Neural cell (in vitro differentiated cells): ENCODE data around the gene EVC. TPM values are rescaled to one million over a fixed set of nuclear protein-coding genes. Genes with fewer than 3 reads are reported as not detected.

Experiments used
- H2AFZ ChIP-seq: fragments of 200-600, 300-800 bp; sonication (generic), shearing (Covaris generic); 2 replicates; pipeline ENCODE4 v1.6.0; 2014; ENCODE audit warnings: low read depth, mild to moderate bottlenecking, antibody characterized with exemption, low read length, moderate library complexity
- H3F3A ChIP-seq: fragments of 200-600 bp; shearing (Covaris generic); 2 replicates; pipeline ENCODE4 v1.6.1; 2016; ENCODE audit warnings: mild to moderate bottlenecking, moderate library complexity, mixed read lengths, antibody characterized with exemption, low read length; ENCODE audit not compliant: insufficient read depth, poor library complexity, severe bottlenecking
- H3K27ac ChIP-seq: fragments of 200-600, 300-800 bp; sonication (generic), shearing (Covaris generic); 2 replicates; pipeline ENCODE4 v1.5.1; 2014; ENCODE audit warnings: mild to moderate bottlenecking, low read length, moderate library complexity
- H3K27me3 ChIP-seq: fragments of 300-800, 200-600 bp; sonication (generic), shearing (Covaris generic); 2 replicates; pipeline ENCODE4 v1.6.0; 2014; ENCODE audit warnings: mild to moderate bottlenecking, low read depth, low read length, moderate library complexity; ENCODE audit not compliant: insufficient read depth
- H3K36me3 ChIP-seq: fragments of 300-800, 200-600 bp; sonication (generic), shearing (Covaris generic); 2 replicates; pipeline ENCODE4 v1.5.1; 2014; ENCODE audit warnings: mild to moderate bottlenecking, antibody characterized with exemption, low read length, moderate library complexity; ENCODE audit not compliant: insufficient read depth
- H3K4me2 ChIP-seq: fragments of 300-800, 200-600 bp; sonication (generic), shearing (Covaris generic); 2 replicates; pipeline ENCODE4 v1.6.0; 2014; ENCODE audit warnings: mild to moderate bottlenecking, low read length
- H3K4me3 ChIP-seq: fragments of 300-800, 200-600 bp; sonication (generic), shearing (Covaris generic); 2 replicates; pipeline ENCODE4 v1.5.1; 2014; ENCODE audit warnings: mild to moderate bottlenecking, low read length, moderate library complexity
- H3K79me2 ChIP-seq: fragments of 200-600 bp; shearing (Covaris generic); replicated peaks from 2 replicates; pipeline ENCODE4 v1.6.0; 2014; ENCODE audit warnings: mild to moderate bottlenecking, low read length, moderate library complexity; ENCODE audit not compliant: insufficient read depth
- H3K9ac ChIP-seq: fragments of 300-800, 200-600 bp; sonication (generic), shearing (Covaris generic); 2 replicates; pipeline ENCODE4 v1.6.1; 2016; ENCODE audit warnings: mild to moderate bottlenecking, low read length, mixed read lengths
- H3K9me2 ChIP-seq: fragments of 200-600 bp; shearing (Covaris generic); 2 replicates; pipeline ENCODE4 v1.6.1; 2016; ENCODE audit warnings: mild to moderate bottlenecking, low read length, mixed read lengths; ENCODE audit not compliant: insufficient read depth
- H3K9me3 ChIP-seq: fragments of 200-600, 300-800 bp; sonication (generic), shearing (Covaris generic); 2 replicates; pipeline ENCODE4 v1.6.1; 2016; ENCODE audit warnings: mild to moderate bottlenecking, mixed run types, low read length, moderate library complexity, mixed read lengths
- H4K20me1 ChIP-seq: fragments of 200-600 bp; shearing (Covaris generic); 2 replicates; pipeline ENCODE4 v1.6.1; 2016; ENCODE audit warnings: mild to moderate bottlenecking, mixed run types; ENCODE audit not compliant: insufficient read depth
- EP300 ChIP-seq: fragments of 450-650 bp; conservative IDR thresholded peaks from 2 replicates; pipeline ENCODE4 v1.6.1; 2014; ENCODE audit warnings: antibody characterized with exemption, mild to moderate bottlenecking, moderate library complexity; ENCODE audit not compliant: poor library complexity, severe bottlenecking
- EZH2 ChIP-seq: fragments of 200-600, 300-800 bp; shearing (Covaris generic), sonication (generic); IDR thresholded peaks from 2 replicates; pipeline ENCODE4 v1.6.1; 2014; ENCODE audit warnings: antibody characterized with exemption, low read length, borderline replicate concordance, mild to moderate bottlenecking; ENCODE audit not compliant: insufficient read depth, poor library complexity, severe bottlenecking
- MXI1 ChIP-seq: fragments of 450-650 bp; conservative IDR thresholded peaks from 2 replicates; pipeline ENCODE4 v1.6.1; 2014; ENCODE audit warnings: antibody characterized with exemption, mild to moderate bottlenecking; ENCODE audit not compliant: poor library complexity, severe bottlenecking
- POLR2AphosphoS5 ChIP-seq: IDR thresholded peaks from 2 replicates; pipeline ENCODE4 v1.6.1; 2012
- RAD21 ChIP-seq: fragments of 450-650 bp; conservative IDR thresholded peaks from 2 replicates; pipeline ENCODE4 v1.6.1; 2014; ENCODE audit warnings: antibody characterized with exemption, mild to moderate bottlenecking, moderate library complexity
- SMC3 ChIP-seq: fragments of 450-650 bp; conservative IDR thresholded peaks from 2 replicates; pipeline ENCODE4 v1.6.1; 2014; ENCODE audit warnings: antibody characterized with exemption, mild to moderate bottlenecking, moderate library complexity; ENCODE audit not compliant: poor library complexity
- TAF1 ChIP-seq: IDR thresholded peaks from 2 replicates; pipeline ENCODE4 v1.6.1; 2012; ENCODE audit warnings: low read depth
- polyA plus RNA-seq: library from polyadenylated mRNA; depleted of rRNA; stranded (reverse); fragments of >200 nt; gene quantifications from 2 replicates; pipeline ENCODE4 v1.2.3, GENCODE V29; 2014
- TF ChIP-seq, protein P1 (sequence below): IDR thresholded peaks from 2 replicates; pipeline ENCODE4 v1.6.1; 2012; ENCODE audit warnings: borderline replicate concordance
- TF ChIP-seq, protein P2 (sequence below): fragments of 450-650 bp; IDR thresholded peaks from 2 replicates; pipeline ENCODE4 v1.5.1; 2014; ENCODE audit warnings: antibody characterized with exemption, mild to moderate bottlenecking, moderate library complexity; ENCODE audit not compliant: poor library complexity, severe bottlenecking

The EVC gene
- polyA plus RNA-seq, 1 donor from 2014 or later = 0.48 TPM

DNA sequence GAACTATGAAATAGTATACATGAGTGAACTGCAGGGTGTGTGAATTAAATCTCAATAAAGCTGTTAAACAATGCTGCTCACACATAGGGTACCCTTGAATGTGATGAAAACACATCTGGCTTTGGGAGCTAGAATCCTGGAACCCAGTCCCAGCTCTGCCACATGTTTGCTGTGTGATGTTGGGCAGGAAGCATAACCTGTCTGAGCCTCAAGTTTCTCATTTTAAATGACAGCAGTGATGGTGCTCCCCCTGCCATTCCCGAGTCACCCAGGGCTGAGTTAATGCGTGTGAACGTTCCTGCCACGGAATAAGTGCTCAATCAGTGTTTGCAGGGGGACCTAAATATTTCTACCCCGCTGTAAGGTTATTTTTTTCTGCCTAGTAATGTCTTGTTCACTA lies 10.9 kb downstream of the EVC start:
- H3K9me2 ChIP-seq = no peaks in the 10 kb centered on the region
- no peaks in the 10 kb centered on the region for H3K79me2 ChIP-seq
- H3K9ac ChIP-seq = no peak overlapping the region
- H3K27ac ChIP-seq = no peak overlapping the region
- no peaks in the 10 kb centered on the region for H3K36me3 ChIP-seq
- no peaks in the 10 kb centered on the region for H4K20me1 ChIP-seq
- H3K9me3 ChIP-seq = no peaks in the 10 kb centered on the region
- no peaks in the 10 kb centered on the region for H3F3A ChIP-seq
- no peak overlapping the region for H2AFZ ChIP-seq
- TF ChIP-seq TAF1 (no peak), RAD21 (no peak), EP300 (no peak), MXI1 (no peak), EZH2 (no peak), POLR2AphosphoS5 (no peak), SMC3 (no peak)
- TF ChIP-seq, protein P1, sequence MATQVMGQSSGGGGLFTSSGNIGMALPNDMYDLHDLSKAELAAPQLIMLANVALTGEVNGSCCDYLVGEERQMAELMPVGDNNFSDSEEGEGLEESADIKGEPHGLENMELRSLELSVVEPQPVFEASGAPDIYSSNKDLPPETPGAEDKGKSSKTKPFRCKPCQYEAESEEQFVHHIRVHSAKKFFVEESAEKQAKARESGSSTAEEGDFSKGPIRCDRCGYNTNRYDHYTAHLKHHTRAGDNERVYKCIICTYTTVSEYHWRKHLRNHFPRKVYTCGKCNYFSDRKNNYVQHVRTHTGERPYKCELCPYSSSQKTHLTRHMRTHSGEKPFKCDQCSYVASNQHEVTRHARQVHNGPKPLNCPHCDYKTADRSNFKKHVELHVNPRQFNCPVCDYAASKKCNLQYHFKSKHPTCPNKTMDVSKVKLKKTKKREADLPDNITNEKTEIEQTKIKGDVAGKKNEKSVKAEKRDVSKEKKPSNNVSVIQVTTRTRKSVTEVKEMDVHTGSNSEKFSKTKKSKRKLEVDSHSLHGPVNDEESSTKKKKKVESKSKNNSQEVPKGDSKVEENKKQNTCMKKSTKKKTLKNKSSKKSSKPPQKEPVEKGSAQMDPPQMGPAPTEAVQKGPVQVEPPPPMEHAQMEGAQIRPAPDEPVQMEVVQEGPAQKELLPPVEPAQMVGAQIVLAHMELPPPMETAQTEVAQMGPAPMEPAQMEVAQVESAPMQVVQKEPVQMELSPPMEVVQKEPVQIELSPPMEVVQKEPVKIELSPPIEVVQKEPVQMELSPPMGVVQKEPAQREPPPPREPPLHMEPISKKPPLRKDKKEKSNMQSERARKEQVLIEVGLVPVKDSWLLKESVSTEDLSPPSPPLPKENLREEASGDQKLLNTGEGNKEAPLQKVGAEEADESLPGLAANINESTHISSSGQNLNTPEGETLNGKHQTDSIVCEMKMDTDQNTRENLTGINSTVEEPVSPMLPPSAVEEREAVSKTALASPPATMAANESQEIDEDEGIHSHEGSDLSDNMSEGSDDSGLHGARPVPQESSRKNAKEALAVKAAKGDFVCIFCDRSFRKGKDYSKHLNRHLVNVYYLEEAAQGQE = no peak
- TF ChIP-seq, protein P2, sequence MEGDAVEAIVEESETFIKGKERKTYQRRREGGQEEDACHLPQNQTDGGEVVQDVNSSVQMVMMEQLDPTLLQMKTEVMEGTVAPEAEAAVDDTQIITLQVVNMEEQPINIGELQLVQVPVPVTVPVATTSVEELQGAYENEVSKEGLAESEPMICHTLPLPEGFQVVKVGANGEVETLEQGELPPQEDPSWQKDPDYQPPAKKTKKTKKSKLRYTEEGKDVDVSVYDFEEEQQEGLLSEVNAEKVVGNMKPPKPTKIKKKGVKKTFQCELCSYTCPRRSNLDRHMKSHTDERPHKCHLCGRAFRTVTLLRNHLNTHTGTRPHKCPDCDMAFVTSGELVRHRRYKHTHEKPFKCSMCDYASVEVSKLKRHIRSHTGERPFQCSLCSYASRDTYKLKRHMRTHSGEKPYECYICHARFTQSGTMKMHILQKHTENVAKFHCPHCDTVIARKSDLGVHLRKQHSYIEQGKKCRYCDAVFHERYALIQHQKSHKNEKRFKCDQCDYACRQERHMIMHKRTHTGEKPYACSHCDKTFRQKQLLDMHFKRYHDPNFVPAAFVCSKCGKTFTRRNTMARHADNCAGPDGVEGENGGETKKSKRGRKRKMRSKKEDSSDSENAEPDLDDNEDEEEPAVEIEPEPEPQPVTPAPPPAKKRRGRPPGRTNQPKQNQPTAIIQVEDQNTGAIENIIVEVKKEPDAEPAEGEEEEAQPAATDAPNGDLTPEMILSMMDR = no peak
- H3K4me3 ChIP-seq = no peak overlapping the region
- no peak overlapping the region for H3K4me2 ChIP-seq
- no peaks in the 10 kb centered on the region for H3K27me3 ChIP-seq

DNA sequence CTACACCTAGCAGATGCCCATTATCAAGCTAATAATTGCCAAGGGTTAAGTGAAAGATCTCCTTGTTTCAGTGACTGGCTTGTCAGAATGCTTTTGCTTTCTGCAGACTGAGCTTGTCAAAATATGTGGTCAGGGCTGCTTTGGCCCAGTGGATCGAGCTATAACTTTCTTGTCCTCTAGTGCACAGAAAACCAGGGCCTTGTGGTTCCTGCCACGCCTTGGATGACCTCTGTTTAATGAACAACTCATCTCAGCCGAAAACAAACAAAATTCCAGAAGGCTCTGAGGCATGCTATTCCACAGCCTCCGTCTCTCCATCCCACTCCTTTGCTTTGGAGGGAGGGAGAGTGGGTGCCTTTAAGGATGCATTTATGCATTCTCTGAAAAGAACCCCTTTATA lies 11.3 kb downstream of the EVC start:
- Histone ChIP-seq H3K27me3 (no peaks in the 10 kb centered on the region), H4K20me1 (no peaks in the 10 kb centered on the region), H3K4me3 (no peak overlapping the region), H3F3A (no peaks in the 10 kb centered on the region), H3K9me2 (no peaks in the 10 kb centered on the region), H3K9ac (no peak overlapping the region), H3K79me2 (no peaks in the 10 kb centered on the region), H3K4me2 (no peak overlapping the region), H3K36me3 (no peaks in the 10 kb centered on the region), H3K27ac (no peak overlapping the region), H3K9me3 (no peaks in the 10 kb centered on the region), H2AFZ (no peak overlapping the region)
- TF ChIP-seq RAD21 (no peak), EZH2 (no peak), MXI1 (no peak)
- TF ChIP-seq, protein P1 = no peak
